Muscle of leg (tissue), 16 donors: ENCODE data around the gene OR5T2. TPM values are rescaled to one million over a fixed set of nuclear protein-coding genes. Genes with fewer than 3 reads are reported as not detected.
"Not testable (repeated sequence)": the region's sequence is repeated elsewhere in the genome, so short reads cannot be mapped to it uniquely, and the experiment has no call there.

Experiments
- DNase-seq: peaks from one replicate; pipeline ENCODE4 v3.0.0; 2013
- H3K27ac ChIP-seq: one replicate; pipeline ENCODE4 v1.5.1; 2013; ENCODE audit warnings: mild to moderate bottlenecking, low read length, control low read depth
- H3K27me3 ChIP-seq: one replicate; pipeline ENCODE4 v1.6.1; 2013; ENCODE audit warnings: low read length; ENCODE audit not compliant: control insufficient read depth, insufficient read depth
- H3K36me3 ChIP-seq: one replicate; pipeline ENCODE4 v1.6.1; 2013; ENCODE audit warnings: low read length; ENCODE audit not compliant: control insufficient read depth, insufficient read depth
- H3K4me1 ChIP-seq: one replicate; pipeline ENCODE4 v1.6.1; 2013; ENCODE audit warnings: low read length; ENCODE audit not compliant: control insufficient read depth, insufficient read depth
- H3K4me3 ChIP-seq: one replicate; pipeline ENCODE4 v1.5.1; 2013; ENCODE audit warnings: low read length, control low read depth
- H3K9me3 ChIP-seq: replicated peaks from 2 replicates; pipeline ENCODE4 v1.6.1; 2013; ENCODE audit warnings: low read depth, low read length; ENCODE audit not compliant: control insufficient read depth
- WGBS: methylation state at CpG from one replicate; pipeline ENCODE4 v1.1.5; 2013; ENCODE audit warnings: missing lambda C conversion rate; ENCODE audit not compliant: insufficient coverage; 5-methylcytosine and 5-hydroxymethylcytosine counted together
- long read RNA-seq, 11 donors: transcript quantifications; one replicate each; lab custom pipeline, GENCODE V29; 2026
- polyA plus RNA-seq, 8 donors: library from polyadenylated mRNA; unstranded; fragments of 120-200 nt; gene quantifications; one replicate each; pipeline versions ENCODE4 v1.2.1 to v1.2.3, GENCODE V29; 2013; ENCODE audit warnings: inconsistent platforms in 1 of 8, low replicate concordance in 1 of 8; ENCODE audit not compliant: insufficient read length in 8 of 8, insufficient read depth in 1 of 8
- total RNA-seq: library from RNA; stranded (reverse); fragments of 120-200 nt; gene quantifications from one replicate; pipeline ENCODE4 v1.2.4, GENCODE V29; 2013

Gene OR5T2
- total RNA-seq (not detected), polyA plus RNA-seq (not detected)
- long read RNA-seq, donor 1 = 0 reads
- long read RNA-seq, donor 2 = 0 reads
- long read RNA-seq, donor 3 = 0 reads
- long read RNA-seq, donor 4 = 0 reads
- long read RNA-seq, donor 5 = 0 reads
- long read RNA-seq, donor 6 = 0 reads
- long read RNA-seq, donor 7 = 0 reads
- long read RNA-seq, donor 8 = 0 reads
- long read RNA-seq, donor 9 = 0 reads
- long read RNA-seq, donor 10 = 0 reads
- long read RNA-seq, donor 11 = 0 reads

DNA sequence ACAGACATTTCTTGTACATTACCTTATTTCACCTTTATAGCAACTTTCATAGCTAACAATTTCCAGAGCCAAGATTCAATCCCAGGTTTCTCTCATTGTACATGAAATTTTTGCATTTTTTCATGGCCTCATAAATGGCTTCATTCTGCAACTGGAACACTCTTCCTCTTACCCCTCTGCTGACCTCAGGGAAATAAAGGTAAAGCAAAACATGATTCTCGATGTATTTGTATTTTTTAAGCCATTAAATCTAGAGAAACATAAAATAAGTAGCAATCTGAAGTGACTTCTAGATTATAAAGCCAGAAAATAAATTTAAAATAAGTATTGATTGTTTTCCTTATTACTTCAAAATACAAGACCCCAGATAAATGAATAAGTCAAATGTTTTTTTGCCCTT is at the start of gene OR5T2:
Gene OR5T2, minus strand, starts transcription at position 101 of the 400 bp plus-strand sequence. CDS start 1,193 bp downstream, outside the sequence.
- Histone ChIP-seq H3K9me3 (peaks cover 5% of the 10 kb centered on the region), H3K4me3 (no peak within 1 kb of the TSS), H3K4me1 (no peaks in the 10 kb centered on the region), H3K27ac (no peak within 1 kb of the TSS), H3K36me3 (no peaks in the 10 kb centered on the region), H3K27me3 (no peaks in the 10 kb centered on the region)
- no peak for DNase-seq
- WGBS = no CpG with 5 or more reads among the region's 1 CpG

DNA sequence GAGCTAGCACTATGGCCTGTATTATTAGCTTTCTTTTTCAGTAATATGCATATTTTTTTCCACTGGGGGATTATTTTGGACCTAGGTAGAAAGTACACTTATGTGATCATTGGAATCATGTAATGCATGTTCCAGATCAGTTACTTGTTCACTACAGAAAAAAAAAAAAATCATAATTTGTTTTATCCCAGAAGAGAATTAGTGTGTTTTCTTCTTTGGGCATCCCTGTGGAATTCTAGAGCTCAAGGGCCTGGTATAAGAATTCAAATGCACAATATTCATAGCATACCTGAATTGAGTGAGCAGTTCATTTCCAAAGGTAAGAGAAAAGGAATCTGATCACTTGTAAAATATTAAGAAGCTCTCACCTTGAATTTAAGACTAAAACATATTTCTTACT is 39.8 kb upstream of the OR5T2 start, which contains the start of gene OR5T1:
Gene OR5T1, plus strand, starts transcription at position 301 of the 400 bp plus-strand sequence. CDS start 1,485 bp downstream, outside the sequence.
- Histone ChIP-seq H3K9me3 (peaks cover 2% of the 10 kb centered on the region), H3K27ac (no peak within 1 kb of the TSS), H3K36me3 (no peaks in the 10 kb centered on the region), H3K27me3 (no peaks in the 10 kb centered on the region), H3K4me3 (no peak within 1 kb of the TSS), H3K4me1 (no peaks in the 10 kb centered on the region)
- DNase-seq = no peak

DNA sequence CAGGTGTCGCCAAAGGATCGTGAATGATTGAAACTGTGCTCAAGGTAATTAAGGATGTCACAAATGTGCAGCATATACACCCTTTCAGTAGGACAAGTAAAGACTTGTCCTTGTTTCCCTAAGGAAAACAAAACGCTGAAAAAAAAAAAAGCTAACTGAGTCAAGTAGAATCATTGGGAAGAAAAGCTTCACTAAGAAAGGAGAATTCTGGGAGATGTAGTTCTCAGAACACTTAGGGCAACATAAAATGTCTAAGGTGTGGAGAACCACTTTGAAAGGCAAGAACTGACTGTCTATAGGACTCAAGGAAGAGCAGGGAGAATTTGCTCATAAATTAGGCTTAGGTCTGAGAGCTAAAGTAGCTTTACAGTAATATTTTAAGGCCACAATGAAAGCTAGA is 37.0 kb upstream of the OR5T2 start:
- WGBS = no CpG with 5 or more reads among the region's 3 CpGs
- no peaks in the 10 kb centered on the region for H3K4me1 ChIP-seq
- H3K36me3 ChIP-seq = no peaks in the 10 kb centered on the region
- H3K9me3 ChIP-seq = peaks cover 12% of the 10 kb centered on the region
- no peak for DNase-seq
- H3K4me3 ChIP-seq = no peak overlapping the region
- no peaks in the 10 kb centered on the region for H3K27me3 ChIP-seq
- H3K27ac ChIP-seq = no peak overlapping the region

DNA sequence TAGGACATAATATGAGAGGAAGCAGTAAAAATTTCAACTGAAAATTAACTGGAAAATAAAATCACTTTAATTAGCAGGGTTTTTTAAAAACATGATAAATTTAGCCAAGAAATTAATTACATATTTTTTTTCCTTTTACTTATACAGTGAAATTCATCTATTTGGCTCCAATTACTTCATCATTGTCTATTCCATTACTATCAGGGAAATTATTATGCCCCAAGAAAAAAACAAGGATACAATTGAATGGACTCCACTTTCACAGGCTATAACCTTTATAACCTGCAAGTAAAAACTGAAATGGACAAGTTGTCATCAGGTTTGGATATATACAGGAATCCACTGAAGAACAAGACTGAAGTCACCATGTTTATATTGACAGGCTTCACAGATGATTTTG is 17.9 kb upstream of the OR5T2 start, which contains the start of gene OR5T3:
Gene OR5T3, plus strand, starts transcription at position 301 of the 400 bp plus-strand sequence. Its CDS starts 0 bp downstream, at position 301.
- H3K4me1 ChIP-seq = no peaks in the 10 kb centered on the region
- no peaks in the 10 kb centered on the region for H3K36me3 ChIP-seq
- no peak within 1 kb of the TSS for H3K4me3 ChIP-seq
- H3K9me3 ChIP-seq = no peaks in the 10 kb centered on the region
- DNase-seq = no peak
- H3K27ac ChIP-seq = no peak within 1 kb of the TSS
- no peaks in the 10 kb centered on the region for H3K27me3 ChIP-seq

DNA sequence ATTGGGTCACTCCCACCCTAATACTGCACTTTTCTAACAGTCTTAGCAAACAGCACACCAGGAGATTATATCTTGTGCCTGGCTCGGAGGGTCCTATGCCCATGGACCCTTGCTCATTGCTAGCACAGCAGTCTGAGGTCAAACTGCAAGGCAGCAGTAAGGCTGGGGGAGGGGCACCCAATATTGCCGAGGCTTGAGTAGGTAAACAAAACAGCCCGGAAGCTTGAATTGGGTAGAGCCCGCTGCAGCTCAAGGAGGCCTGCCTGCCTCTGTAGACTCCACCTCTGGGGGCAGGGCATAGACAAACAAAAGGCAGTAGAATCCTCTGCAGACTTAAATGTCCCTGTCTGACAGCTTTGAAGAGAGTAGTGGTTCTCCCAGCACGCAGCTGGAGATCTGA is 14.3 kb downstream of the OR5T2 start:
- H3K4me1 ChIP-seq, H3K4me3 ChIP-seq, H3K27me3 ChIP-seq, H3K27ac ChIP-seq, H3K36me3 ChIP-seq, DNase-seq: not testable (repeated sequence)
- H3K9me3 ChIP-seq = peaks cover 17% of the 10 kb centered on the region
- 83% methylated on average over 3 of the region's 5 CpGs for WGBS

DNA sequence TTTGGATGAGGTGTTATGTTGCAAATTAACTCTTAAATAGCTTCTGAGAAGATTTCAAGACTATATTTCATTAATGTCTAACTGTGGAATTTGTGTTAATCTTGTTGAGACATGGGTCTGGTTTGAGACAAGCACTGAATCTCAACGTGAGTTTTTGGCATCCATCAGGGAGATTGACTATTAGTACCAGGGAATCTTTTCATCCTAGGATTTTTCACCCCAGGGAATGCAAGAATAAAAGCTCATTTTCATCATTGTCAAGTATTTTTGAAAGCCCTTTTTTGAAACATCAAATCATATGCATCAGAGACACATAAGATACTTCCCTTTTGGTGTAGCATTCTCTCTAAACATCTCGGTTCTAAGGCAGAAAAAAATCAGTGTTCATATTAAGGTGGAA is 19.5 kb downstream of the OR5T2 start:
- DNase-seq = no peak
- no peaks in the 10 kb centered on the region for H3K4me1 ChIP-seq
- H3K9me3 ChIP-seq = peaks cover 24% of the 10 kb centered on the region
- H3K36me3 ChIP-seq = no peaks in the 10 kb centered on the region
- no peak overlapping the region for H3K4me3 ChIP-seq
- WGBS = no CpG with 5 or more reads among the region's 2 CpGs
- H3K27me3 ChIP-seq = no peaks in the 10 kb centered on the region
- no peak overlapping the region for H3K27ac ChIP-seq

DNA sequence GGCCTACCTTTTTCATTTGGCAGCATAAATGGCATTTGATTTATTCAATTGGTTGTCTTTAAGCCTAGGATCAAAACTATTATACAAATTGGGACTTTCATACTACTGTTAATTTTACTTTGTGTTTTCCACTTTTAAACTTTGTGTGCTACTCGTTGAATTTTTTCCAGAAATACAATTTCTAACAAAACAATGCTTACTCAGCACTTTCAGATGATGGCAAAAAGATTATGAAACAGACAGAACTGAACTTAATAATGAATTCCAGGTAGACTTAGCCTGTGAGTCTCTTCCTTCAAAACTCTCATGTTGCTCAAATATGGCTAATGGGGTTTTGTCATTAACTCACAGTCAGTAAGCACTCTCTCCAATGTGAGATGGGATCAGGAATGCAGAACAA is 26.3 kb downstream of the OR5T2 start:
- Histone ChIP-seq H3K9me3 (peaks cover 16% of the 10 kb centered on the region), H3K4me1 (no peaks in the 10 kb centered on the region), H3K27me3 (no peaks in the 10 kb centered on the region), H3K4me3 (no peak overlapping the region), H3K36me3 (no peaks in the 10 kb centered on the region), H3K27ac (no peak overlapping the region)
- DNase-seq = no peak
- WGBS = no CpG with 5 or more reads among the region's 1 CpG

DNA sequence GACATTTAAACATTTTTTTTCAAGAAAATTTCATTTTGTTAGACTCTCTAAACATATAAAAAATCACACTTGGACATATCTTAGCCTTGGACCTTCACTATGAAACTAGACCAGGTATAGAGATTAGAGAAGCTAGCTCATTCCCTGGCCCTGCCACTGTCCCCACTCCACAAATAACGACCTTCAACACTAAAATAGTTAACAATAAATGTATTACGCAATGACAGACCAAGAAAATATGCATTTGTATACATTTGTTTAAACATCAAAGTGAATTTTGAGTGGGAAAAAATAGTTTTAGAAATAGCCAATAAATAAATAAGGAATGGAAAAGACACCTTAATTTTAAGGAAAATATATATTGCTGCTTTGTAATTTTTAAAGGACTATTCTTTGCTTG is 36.7 kb downstream of the OR5T2 start:
- no CpG with 5 or more reads among the region's 2 CpGs for WGBS
- no peak for DNase-seq
- Histone ChIP-seq H3K36me3 (no peaks in the 10 kb centered on the region), H3K27me3 (no peaks in the 10 kb centered on the region), H3K27ac (no peak overlapping the region), H3K4me3 (no peak overlapping the region), H3K4me1 (no peaks in the 10 kb centered on the region), H3K9me3 (peaks cover 3% of the 10 kb centered on the region)

DNA sequence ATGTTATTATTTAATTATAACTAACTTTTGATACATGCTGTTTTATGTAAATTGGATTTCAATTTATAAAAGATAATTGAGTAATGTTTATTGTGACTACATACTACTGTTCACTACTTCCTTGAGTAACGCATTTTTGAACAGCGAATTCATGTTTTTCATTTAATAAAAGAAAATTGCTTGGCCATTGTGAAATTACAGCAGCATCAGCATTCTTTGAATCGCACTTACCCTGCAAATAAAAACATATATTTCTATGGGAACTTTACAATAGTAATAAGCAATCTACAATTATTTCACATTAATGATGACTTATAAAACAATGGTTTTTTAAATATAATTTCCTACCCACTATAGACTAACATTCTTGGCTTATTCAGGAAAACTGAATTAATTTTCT is 37.4 kb downstream of the OR5T2 start:
- WGBS = no CpG with 5 or more reads among the region's 3 CpGs
- Histone ChIP-seq H3K4me3 (no peak overlapping the region), H3K36me3 (no peaks in the 10 kb centered on the region), H3K27me3 (no peaks in the 10 kb centered on the region), H3K27ac (no peak overlapping the region), H3K9me3 (peaks cover 3% of the 10 kb centered on the region), H3K4me1 (no peaks in the 10 kb centered on the region)
- DNase-seq = no peak

DNA sequence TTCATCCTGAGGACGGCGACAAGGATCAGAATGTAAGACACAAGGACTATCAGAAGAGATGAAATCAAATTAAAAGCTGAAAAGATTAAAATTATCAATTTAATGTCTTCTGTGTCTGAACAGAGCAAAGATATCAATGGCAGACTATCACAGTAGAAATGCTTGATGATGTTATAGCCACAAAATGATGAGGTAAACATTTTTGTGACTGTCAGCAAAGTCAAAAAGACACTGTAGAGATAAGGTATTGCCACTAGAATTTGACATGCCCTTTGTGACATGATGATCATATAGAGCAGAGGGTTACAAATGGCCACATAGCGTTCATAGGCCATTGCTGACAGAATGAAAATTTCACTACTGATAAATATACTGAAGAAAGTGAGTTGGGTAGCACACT is 45.5 kb downstream of the OR5T2 start:
- no peak overlapping the region for H3K27ac ChIP-seq
- no peaks in the 10 kb centered on the region for H3K27me3 ChIP-seq
- no peaks in the 10 kb centered on the region for H3K4me1 ChIP-seq
- no peak overlapping the region for H3K4me3 ChIP-seq
- H3K36me3 ChIP-seq = no peaks in the 10 kb centered on the region
- WGBS = no CpG with 5 or more reads among the region's 3 CpGs
- DNase-seq = no peak
- H3K9me3 ChIP-seq = peaks cover 5% of the 10 kb centered on the region

DNA sequence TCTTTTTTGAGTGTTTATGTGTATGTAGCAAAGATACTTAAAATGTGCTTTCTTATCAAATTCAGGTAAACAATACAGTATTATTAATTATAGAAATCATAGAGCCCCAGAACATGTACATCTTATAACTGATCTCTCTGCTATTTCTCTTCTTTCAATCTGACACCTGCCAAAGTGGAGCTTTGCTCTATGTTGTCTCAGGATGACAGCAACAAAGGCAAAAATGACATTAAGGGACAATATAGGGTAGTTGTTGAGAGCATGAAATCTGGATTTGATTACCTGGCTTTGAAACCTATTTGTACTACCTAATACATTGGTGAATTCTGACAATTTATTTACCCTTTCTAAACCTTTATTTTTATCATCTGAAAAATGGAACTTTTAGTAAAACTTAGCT is 50.6 kb downstream of the OR5T2 start:
- no peaks in the 10 kb centered on the region for H3K36me3 ChIP-seq
- H3K27me3 ChIP-seq = no peaks in the 10 kb centered on the region
- H3K4me1 ChIP-seq = no peaks in the 10 kb centered on the region
- DNase-seq = no peak
- H3K27ac ChIP-seq = no peak overlapping the region
- peaks cover 9% of the 10 kb centered on the region for H3K9me3 ChIP-seq
- no peak overlapping the region for H3K4me3 ChIP-seq
